Effector CD4-positive, alpha-beta T cell (primary cell): ENCODE results near the gene VPS51.

Experiments used
- DNase-seq: peaks from one replicate; pipeline ENCODE4 v3.0.0-alpha.2; 2020
- total RNA-seq: gene quantifications from one replicate; lab custom pipeline; 2026; lab: John Stamatoyannopoulos, UW

Gene VPS51
- 224 reads per million, percentile 93 among the genes with 10 or more reads in this experiment for total RNA-seq

- peak; percentile 80 for DNase-seq
Observed at GRCh38 chr11:65095974-65096806, at the start of gene VPS51. Gene VPS51, plus strand, starts transcription at chr11:65096214. Its CDS starts 37 bp downstream, at chr11:65096251.

GRCh38 chr11:65047581-65048422 is 48.2 kb upstream of the VPS51 start:
- no peak for DNase-seq

DNA sequence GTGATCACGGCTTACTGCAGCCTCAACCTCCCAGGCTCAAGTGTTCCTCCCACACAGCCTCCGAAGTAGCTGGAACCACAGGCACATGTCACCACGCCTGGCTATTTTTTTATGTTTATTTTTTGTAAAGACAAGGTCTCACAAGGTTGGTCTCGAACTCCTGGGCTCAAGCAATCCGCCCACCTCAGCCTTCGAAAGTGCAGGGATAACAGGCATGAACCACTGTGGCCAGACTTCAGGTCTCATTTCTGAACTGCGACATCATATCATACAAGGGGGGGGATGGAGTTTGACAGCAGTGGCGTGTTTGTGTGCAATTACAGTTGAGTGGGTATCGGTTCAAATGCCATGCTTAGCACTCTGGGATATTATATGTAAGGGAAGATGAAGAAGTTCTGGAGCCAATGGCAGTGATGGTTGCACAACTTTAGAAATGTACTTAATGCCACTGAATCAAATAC is 44.6 kb upstream of the VPS51 start:
- no peak for DNase-seq

- no peak for DNase-seq
Observed at GRCh38 chr11:65053827-65054508, 42.0 kb upstream of the VPS51 start.

- no peak for DNase-seq
Observed at GRCh38 chr11:65055538-65055937, 40.5 kb upstream of the VPS51 start.

GRCh38 chr11:65056999-65057398 is 39.0 kb upstream of the VPS51 start:
- no peak for DNase-seq

DNA sequence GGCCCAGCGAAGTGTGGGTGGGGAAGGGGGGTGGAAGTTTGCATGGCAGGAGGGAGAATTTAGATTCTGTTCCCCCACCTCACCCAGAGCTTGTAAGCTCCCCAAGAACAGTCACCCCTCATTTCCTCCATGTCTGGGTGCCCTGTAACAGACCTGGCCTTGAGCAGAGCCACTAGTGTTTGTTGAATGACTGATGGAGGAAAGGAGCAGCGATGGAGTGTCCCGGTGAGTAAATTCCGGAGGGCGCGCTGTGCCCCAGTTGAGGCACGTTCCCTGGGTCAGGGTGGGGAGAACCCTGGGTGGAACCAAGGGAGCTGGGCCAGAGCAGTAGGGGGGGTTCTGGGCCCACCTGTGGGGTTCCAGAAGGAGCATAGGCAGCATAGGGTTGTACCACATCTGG is 38.5 kb upstream of the VPS51 start:
- no peak for DNase-seq

- no peak for DNase-seq
Observed at GRCh38 chr11:65058012-65058411, 38.0 kb upstream of the VPS51 start.

DNA sequence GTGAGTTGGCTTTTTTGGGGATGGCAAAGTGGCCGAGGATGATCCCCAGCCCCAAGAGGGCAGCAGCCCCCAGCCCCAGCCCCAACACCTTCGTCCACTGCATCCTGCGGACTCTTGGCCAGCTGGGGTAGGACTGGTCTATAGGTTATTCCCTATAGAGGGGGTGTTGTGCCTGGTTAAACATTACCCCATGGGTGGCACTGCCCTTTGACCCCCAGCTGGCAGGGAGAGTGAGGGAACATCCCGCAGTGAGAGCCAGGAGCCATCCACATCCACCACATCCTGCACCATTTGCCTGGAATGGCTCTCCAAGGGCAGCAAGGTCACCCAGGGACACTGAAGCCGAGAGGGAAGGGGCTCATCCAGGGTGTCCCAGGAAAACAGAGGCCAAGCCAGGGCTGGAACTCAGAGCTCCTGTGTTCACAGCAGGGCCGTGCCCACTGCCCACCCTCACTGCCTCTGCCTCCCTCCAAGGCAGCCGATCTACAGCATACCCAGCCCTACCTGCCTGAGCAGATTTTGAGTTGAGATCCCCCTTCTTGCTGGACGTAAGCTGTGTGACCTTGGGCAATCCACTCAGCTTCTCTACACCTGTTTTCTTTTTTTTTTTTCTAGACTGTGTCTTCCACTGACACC is 37.5 kb upstream of the VPS51 start, which contains the start of gene NAALADL1:
TSS of gene NAALADL1 (minus strand) at position 135 of the 636 bp plus-strand sequence. CDS start at position 103, 32 bp downstream.
- DNase-seq: no peak

GRCh38 chr11:65059523-65059922 is 36.5 kb upstream of the VPS51 start:
- no peak for DNase-seq

DNA sequence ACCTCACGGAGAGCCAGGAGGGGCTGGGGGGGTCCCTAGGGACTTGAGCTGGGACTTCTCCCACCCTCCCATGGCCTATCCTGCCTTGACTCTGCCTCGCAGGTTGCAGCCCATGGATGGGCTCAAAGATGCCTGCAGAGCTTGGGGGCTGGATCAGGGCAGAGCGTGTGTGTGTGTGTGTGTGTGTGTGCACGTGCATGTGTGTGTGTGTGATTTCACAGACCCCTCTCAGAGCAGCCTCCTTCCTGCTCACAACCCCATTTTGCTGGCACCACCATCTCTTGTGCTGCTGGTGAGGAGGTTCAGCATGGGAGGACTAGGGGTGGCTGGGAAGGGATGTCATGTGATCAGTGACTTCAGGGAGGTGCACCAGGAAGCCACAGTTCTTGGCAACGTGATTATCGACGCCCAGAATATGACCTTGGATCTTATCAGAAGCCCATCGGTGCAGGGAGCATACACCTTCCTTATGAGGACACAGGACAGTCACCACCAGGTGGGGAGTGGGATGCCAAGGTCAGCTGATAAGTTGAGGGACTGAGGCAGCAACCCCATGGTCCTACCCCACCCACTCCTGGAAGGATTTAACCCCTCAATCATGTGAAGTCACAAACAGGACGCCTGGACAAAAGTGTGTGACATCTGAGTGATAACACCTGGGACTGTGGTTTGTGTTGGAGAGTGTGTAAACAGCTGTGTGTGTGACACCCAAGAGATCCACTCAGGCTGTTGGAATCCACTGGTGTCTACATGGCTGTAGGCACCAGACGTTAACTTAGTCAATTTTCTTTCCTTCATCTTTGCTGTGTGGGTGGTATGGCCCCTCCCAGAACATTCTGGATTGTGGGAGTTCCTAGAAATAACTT is 35.8 kb upstream of the VPS51 start:
- no peak for DNase-seq

GRCh38 chr11:65060913-65061408 is 35.1 kb upstream of the VPS51 start:
- DNase-seq: no peak

DNA sequence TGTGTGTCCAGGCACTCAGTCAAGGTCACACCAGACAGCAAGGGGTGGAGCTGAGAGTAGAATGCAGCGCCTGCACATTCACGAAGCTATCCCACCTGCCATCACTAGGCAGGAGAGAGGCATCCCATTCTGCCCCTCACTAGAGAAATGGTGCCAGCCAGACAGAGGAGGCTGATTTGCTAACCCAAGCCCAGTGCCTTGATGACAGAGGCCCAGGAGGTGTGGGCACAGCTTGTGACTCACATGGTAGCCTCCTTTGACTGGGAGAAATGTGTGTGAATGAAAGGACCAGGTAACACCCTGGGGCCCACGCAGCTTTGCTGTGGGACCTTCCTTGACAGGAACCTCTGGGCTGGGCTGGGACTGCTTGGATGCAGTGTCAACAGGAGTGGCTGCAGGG is 32.5 kb upstream of the VPS51 start:
- DNase-seq: no peak

DNA sequence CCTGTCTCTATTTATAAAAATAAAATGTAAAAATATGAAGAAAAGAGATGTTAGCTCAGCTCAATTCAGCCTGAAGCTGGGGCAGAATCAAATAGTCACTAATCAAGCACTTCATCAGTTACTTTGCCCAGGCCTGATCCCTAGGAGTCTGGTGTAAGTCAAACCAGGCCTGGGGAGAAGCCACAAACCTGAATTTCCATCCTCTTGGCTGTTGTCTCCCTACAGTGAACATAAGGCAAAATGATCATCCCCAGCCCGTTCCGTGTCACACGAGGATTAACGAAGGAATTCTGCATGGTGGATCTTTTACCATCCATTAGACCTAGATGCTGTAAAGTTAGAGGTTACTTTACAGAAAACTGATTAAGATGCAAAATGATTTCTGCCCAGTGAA is 31.2 kb upstream of the VPS51 start:
- no peak for DNase-seq

DNA sequence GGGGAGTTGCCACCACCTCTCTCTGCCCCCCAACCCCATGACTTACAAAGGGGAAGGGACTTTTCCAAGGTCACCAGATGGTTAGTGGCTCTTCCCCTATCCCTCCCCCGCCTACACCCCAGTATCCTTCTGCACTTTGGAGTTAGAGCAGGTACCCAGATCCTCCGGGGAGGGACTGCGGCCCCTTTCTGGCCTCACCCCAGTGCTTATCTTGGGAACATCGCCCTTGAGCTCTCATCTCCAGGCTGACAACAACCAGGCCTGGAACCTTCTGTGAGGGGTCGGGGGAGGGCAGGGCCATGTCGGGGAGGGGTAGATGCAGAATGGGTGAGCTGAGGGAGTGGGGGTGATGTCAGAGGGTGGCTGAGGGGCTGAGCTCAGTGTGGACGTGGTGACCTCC is 30.2 kb upstream of the VPS51 start:
- DNase-seq: no peak

DNA sequence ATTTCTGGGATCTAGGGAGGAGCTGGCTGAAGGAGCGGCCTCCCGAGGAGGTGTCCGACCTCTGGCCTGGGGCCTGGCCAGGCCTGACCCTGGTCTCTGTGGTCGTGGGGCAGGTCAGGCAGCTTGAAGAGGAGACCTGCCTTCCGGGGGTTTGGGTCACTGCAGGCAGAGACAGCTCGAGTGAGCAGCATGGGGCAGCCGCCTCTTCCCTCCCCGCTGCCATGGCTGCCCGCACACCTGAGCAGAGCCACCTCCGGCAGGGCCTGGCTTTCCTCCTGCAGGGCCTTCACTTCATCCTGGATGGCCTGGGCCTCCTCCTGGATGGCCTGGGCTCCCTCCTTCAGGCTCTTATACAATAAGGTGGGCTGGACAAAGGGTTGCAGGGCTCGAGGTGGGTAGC is 29.7 kb upstream of the VPS51 start:
- DNase-seq: no peak

GRCh38 chr11:65066805-65067291 is 29.2 kb upstream of the VPS51 start:
- DNase-seq: no peak

GRCh38 chr11:65067446-65067845 is 28.6 kb upstream of the VPS51 start:
- no peak for DNase-seq

- no peak for DNase-seq
Observed at GRCh38 chr11:65069217-65069616, 26.8 kb upstream of the VPS51 start.

DNA sequence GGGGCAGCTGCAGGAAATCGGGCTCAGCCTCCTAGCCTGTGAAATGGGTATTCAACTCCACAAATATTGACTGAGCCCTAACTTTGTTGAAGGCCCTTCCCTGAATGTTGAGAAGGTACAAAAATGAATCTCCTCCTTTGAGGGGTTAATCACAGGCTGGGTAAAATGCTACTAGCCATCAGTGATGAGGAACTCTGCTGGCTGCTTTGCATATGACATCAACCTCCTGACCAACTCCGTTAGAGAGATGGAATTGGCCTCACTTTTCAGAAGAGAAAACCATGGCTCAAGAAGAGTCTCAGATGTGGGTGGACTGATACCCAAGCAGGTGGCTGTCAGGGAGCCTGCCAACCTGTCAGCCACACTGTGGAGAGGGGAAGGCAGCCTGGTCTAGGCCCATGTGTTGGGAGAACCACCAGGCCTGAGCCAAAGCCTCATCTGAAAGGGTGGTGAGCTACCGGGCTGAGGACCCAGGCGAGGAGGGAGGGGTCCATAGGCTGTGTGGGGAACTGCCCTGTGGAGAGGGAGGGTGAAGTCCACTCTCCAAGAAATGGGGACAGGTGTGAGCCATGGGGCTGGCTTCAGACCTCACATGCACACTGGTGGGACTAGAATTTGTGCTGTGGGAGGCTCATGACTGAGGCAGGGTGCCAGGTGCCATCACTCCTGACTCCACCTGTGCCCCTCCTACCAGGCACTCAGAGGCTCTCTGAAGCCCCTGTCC is 23.9 kb upstream of the VPS51 start:
- DNase-seq: no peak

DNA sequence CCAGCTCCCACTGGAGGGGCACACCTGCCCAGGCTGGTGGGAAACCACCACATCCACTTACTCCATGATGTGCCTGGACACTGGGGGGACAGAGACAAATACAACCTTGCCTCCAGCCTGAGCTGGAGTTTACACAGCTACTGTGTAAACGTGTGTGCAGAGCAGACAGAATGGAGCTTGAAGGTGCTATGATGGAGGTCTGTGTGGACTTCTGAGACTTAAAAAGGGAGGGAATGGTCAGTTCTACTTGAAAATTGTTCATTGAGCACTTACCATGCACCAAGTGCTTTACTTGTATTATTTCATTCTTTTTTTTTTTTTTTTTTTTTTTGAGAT is 23.4 kb upstream of the VPS51 start:
- no peak for DNase-seq
